B cell (primary cell): ENCODE results near the gene CEACAM16. TPM values are rescaled to one million over a fixed set of nuclear protein-coding genes. Genes with fewer than 3 reads are reported as not detected.
A peak's percentile ranks its signal among the peaks of the same experiment; 100 is the strongest.

ENCODE experiments used
- ATAC-seq: fragments of 200-7000 bp; cut with Tn5 transposase; one replicate; pipeline ENCODE4 v1.10.0; 2021; ENCODE audit warnings: low read depth, mild to moderate bottlenecking, moderate number of reproducible peaks, moderate library complexity
- CTCF ChIA-PET: fragments of 350-600 bp; sonication (Branson Sonifier 250); formaldehyde crosslinking; loops from one replicate; lab custom pipeline; 2021; ENCODE audit warnings: antibody characterized with exemption, inconsistent platforms; lab: Charles Lee
- POLR2A ChIA-PET: fragments of 350-600 bp; sonication (Branson Sonifier 250); formaldehyde crosslinking; loops from one replicate; lab custom pipeline; 2021; ENCODE audit warnings: antibody characterized with exemption; lab: Charles Lee
- DNase-seq: peaks from one replicate; pipeline ENCODE4 v3.0.0; 2013
- H2AFZ ChIP-seq: 2 replicates; pipeline ENCODE4 v1.6.1; 2012; ENCODE audit warnings: mild to moderate bottlenecking, low read depth, low read length; ENCODE audit not compliant: insufficient read depth, poor library complexity, severe bottlenecking
- H3K27ac ChIP-seq, 2 donors: 1 replicate in 1 of 2; 2 replicates in 1 of 2; pipeline ENCODE4 v1.5.1; 2012 to 2013; ENCODE audit warnings: low read length in 2 of 2, mild to moderate bottlenecking in 2 of 2, moderate library complexity in 1 of 2
- H3K27me3 ChIP-seq, 4 experiments: fragments of 200-600 bp in 1 of 4; sonication (generic) in 1 of 4; replicated peaks in 1 of 4; 1 replicate in 2 of 4; 2 replicates in 2 of 4; pipeline versions ENCODE4 v1.6.1 to v1.7.0; 2013 to 2016; ENCODE audit warnings: low read length in 3 of 4, mild to moderate bottlenecking in 2 of 4, mixed read lengths in 1 of 4, moderate library complexity in 1 of 4; ENCODE audit not compliant: insufficient read depth in 4 of 4, control insufficient read depth in 3 of 4; ENCODE audit errors: control extremely low read depth in 1 of 4
- H3K36me3 ChIP-seq, 2 experiments: replicated peaks in 1 of 2; 1 replicate in 1 of 2; 2 replicates in 1 of 2; pipeline versions ENCODE4 v1.6.1 to v1.7.1; 2013; ENCODE audit warnings: low read length in 1 of 2; ENCODE audit not compliant: insufficient read depth in 2 of 2, control insufficient read depth in 1 of 2; ENCODE audit errors: control extremely low read depth in 1 of 2, extremely low read depth in 1 of 2
- H3K4me1 ChIP-seq, 2 donors: fragments of 200-600 bp in 1 of 2; sonication (generic) in 1 of 2; 1 replicate in 1 of 2; 2 replicates in 1 of 2; pipeline versions ENCODE4 v1.5.1 to v1.6.1; 2013 to 2017; ENCODE audit warnings: low read length in 2 of 2; ENCODE audit not compliant: control insufficient read depth in 2 of 2, insufficient read depth in 2 of 2
- H3K4me2 ChIP-seq: replicated peaks from 2 replicates; pipeline ENCODE3; 2012; ENCODE audit warnings: mild to moderate bottlenecking, low read depth, low read length; ENCODE audit not compliant: poor library complexity, severe bottlenecking
- H3K4me3 ChIP-seq, 5 experiments: fragments of 200-600 bp in 1 of 5; sonication (generic) in 1 of 5; 1 replicate in 3 of 5; 2 replicates in 2 of 5; pipeline versions ENCODE4 v1.5.1 to v1.7.0; 2011 to 2016; ENCODE audit warnings: low read length in 4 of 5, mild to moderate bottlenecking in 4 of 5, low read depth in 2 of 5, control low read depth in 1 of 5, moderate library complexity in 1 of 5; ENCODE audit not compliant: insufficient read depth in 1 of 5; ENCODE audit errors: control extremely low read depth in 1 of 5, extremely low read depth in 1 of 5
- H3K79me2 ChIP-seq: fragments of 200-600 bp; sonication (generic); one replicate; pipeline ENCODE4 v1.6.0; 2016; ENCODE audit warnings: low read length; ENCODE audit not compliant: control insufficient read depth, insufficient read depth
- H3K9ac ChIP-seq: fragments of 200-600 bp; sonication (generic); 2 replicates; pipeline ENCODE4 v1.6.1; 2017; ENCODE audit warnings: mild to moderate bottlenecking, low read length, moderate library complexity
- H3K9me3 ChIP-seq, 3 donors: one replicate each; pipeline versions ENCODE4 v1.6.1 to v1.7.1; 2013; ENCODE audit warnings: low read length in 2 of 3; ENCODE audit not compliant: control insufficient read depth in 2 of 3, insufficient read depth in 1 of 3; ENCODE audit errors: control extremely low read depth in 1 of 3
- H4K20me1 ChIP-seq: 2 replicates; pipeline ENCODE4 v1.6.0; 2012; ENCODE audit warnings: mild to moderate bottlenecking, low read length; ENCODE audit not compliant: insufficient read depth, control insufficient read depth, poor library complexity, severe bottlenecking
- H3K27ac Mint-ChIP-seq: one replicate; pipeline ENCODE4 v1.8.0; 2021; ENCODE audit warnings: mixed read lengths
- H3K27me3 Mint-ChIP-seq: one replicate; pipeline ENCODE4 v1.8.0; 2021; ENCODE audit warnings: mixed read lengths
- H3K4me1 Mint-ChIP-seq: one replicate; pipeline ENCODE4 v1.8.0; 2021; ENCODE audit warnings: mixed read lengths
- H3K4me3 Mint-ChIP-seq: one replicate; pipeline ENCODE4 v1.8.0; 2021; ENCODE audit warnings: mixed read lengths
- H3K9me3 Mint-ChIP-seq: one replicate; pipeline ENCODE4 v1.8.0; 2022; ENCODE audit warnings: mixed read lengths; ENCODE audit not compliant: insufficient read depth
- CTCF ChIP-seq: fragments of 200-600 bp; IDR thresholded peaks from one replicate; pipeline ENCODE4 v1.8.0; 2022; ENCODE audit warnings: antibody characterized with exemption, mild to moderate bottlenecking
- EZH2 ChIP-seq: IDR thresholded peaks from 2 replicates; pipeline ENCODE4 v1.6.1; 2012; ENCODE audit warnings: borderline replicate concordance, low read depth, mild to moderate bottlenecking, moderate library complexity, low read length; ENCODE audit not compliant: insufficient read depth, poor library complexity, severe bottlenecking
- WGBS: methylation state at CpG from one replicate; pipeline ENCODE4 v1.1.5; 2013; ENCODE audit warnings: missing lambda C conversion rate; ENCODE audit not compliant: insufficient coverage; 5-methylcytosine and 5-hydroxymethylcytosine counted together
- intact Hi-C: fragments of 100-400 bp; cut with micrococcal nuclease; formaldehyde crosslinking; loops from one replicate; pipeline ENCODE4 v1.10.0; 2022
- polyA plus RNA-seq: library from polyadenylated mRNA; depleted of rRNA; stranded (reverse); fragments of >200 nt; gene quantifications from 2 replicates; pipeline ENCODE4 v1.2.3, GENCODE V29; 2012
- total RNA-seq, 2 donors: library from RNA; stranded (reverse); fragments of 120-200 nt in 1 of 2; gene quantifications; 1 replicate in 1 of 2; 2 replicates in 1 of 2; pipeline versions ENCODE4 v1.2.3 to v1.2.4, GENCODE V29; 2013 to 2022

CEACAM16 gene
- total and polyA plus RNA-seq, 2 donors (not counting 1 experiment from before 2014, with no cell fraction given), result not detected

DNA sequence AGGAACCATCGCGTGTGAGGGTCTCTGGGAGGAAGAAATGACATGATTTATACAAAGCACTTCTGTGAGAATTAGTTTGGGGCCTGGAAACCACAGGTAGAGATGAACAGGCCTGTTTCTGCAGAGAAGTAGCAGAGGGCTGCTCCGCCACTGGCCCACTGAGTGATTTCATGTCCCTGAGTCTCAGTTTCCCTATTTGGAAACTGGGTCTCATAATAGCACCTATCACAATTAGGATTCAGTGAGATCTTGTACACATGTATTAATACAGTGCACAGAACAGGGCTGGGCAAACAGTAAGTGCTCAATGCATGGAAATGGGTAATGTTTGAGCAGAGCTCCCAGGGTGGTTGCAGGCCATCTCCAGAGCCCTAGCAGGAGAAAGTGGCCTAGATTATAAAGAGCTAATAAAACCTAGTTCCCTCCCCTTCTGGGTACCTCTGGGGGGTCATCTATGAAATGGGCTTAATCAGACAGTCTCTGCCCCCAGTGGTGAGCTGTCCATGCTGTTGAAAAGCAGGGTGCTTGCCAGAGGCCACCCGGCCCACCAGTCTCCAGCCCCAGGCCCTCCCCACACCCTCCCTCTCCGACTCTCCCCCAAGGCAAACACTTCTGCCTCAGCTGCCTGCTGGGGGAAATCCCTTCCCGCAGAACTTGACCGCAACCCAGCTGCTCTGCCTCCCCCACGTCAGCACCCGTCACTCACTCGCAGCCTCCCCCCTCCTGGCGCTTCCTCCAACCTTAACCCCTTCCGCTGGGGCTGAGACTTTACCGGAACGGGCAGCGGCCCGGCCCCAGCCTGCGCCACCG lies 54.1 kb downstream of the CEACAM16 start:
- Mint-ChIP-seq H3K27me3 (no peaks in the 10 kb centered on the region), H3K4me1 (peaks cover 59% of the 10 kb centered on the region), H3K27ac (peak overlapping the region; percentile 98), H3K9me3 (no peaks in the 10 kb centered on the region), H3K4me3 (peak overlapping the region; percentile 97)
- Histone ChIP-seq H3K9ac (peak overlapping the region; percentile 92), H3K79me2 (peaks cover 8% of the 10 kb centered on the region), H3K36me3 (peaks cover 2 to 19% of the 10 kb centered on the region in 2 experiments), H4K20me1 (peaks cover 5% of the 10 kb centered on the region), H3K4me1 (peaks cover 55 to 69% of the 10 kb centered on the region in 2 donors), H3K27me3 (no peaks in the 10 kb centered on the region), H2AFZ (no peak overlapping the region), H3K9me3 (no peaks in the 10 kb centered on the region), H3K4me2 (peak overlapping the region; percentile 97), H3K27ac (peak overlapping the region; percentile 92), H3K4me3 (peak overlapping the region; percentile 44 to 94 (median 69))
- CTCF ChIA-PET, result interaction anchor here (1.0 to 6.2 kb wide), 9 partner anchors 8 to 98 kb away, joined by 3 to 84 read pairs (median 5); no protein-coding TSS in a partner anchor
- 2% methylated on average over 15 of the region's 18 CpGs for whole genome bisulfite sequencing
- intact Hi-C loops, result loop anchor here (1.0 to 5.0 kb wide), 5 partner anchors 17 to 324 kb away; partner anchors contain the start of genes GEMIN7, RELB and ZNF296
- peak; percentile 69 for ATAC-seq
- TF ChIP-seq EZH2 (no peak), CTCF (no peak)
- DNase-seq, result peak; percentile 97
- POLR2A ChIA-PET, result interaction anchor here (0.5 to 6.2 kb wide), 9 partner anchors 9 to 1289 kb away, joined by 3 to 65 read pairs (median 6); no protein-coding TSS in a partner anchor
